Small intestine (tissue), 7 donors: ENCODE results near the gene MBD6. TPM values are rescaled to one million over a fixed set of nuclear protein-coding genes. Genes with fewer than 3 reads are reported as not detected.
"Not testable (repeated sequence)": the region's sequence is repeated elsewhere in the genome, so short reads cannot be mapped to it uniquely, and the experiment has no call there.

Experiments
- DNase-seq, 2 donors: peaks; one replicate each; pipeline versions ENCODE4 v3.0.0 to v3.0.0-alpha.2; 2013
- FAIRE-seq: peaks from 2 replicates; lab custom pipeline; 2012; peaks lifted over from hg19 to GRCh38; lab: Jason Lieb, UNC
- H3K27ac ChIP-seq, 3 donors: one replicate each; pipeline ENCODE4 v1.5.1; 2013; ENCODE audit warnings: low read length in 2 of 3, mild to moderate bottlenecking in 2 of 3, control low read depth in 1 of 3, inconsistent platforms in 1 of 3, low read depth in 1 of 3, moderate library complexity in 1 of 3
- H3K27me3 ChIP-seq, 3 donors: one replicate each; pipeline ENCODE4 v1.6.1; 2013; ENCODE audit warnings: low read length in 3 of 3, inconsistent platforms in 1 of 3; ENCODE audit not compliant: control insufficient read depth in 3 of 3, insufficient read depth in 3 of 3
- H3K36me3 ChIP-seq, 3 donors: one replicate each; pipeline ENCODE4 v1.6.1; 2013; ENCODE audit warnings: low read length in 3 of 3, inconsistent platforms in 1 of 3, low read depth in 1 of 3, mild to moderate bottlenecking in 1 of 3, moderate library complexity in 1 of 3; ENCODE audit not compliant: control insufficient read depth in 3 of 3, insufficient read depth in 2 of 3
- H3K4me1 ChIP-seq, 3 donors: one replicate each; pipeline ENCODE4 v1.6.1; 2013; ENCODE audit warnings: low read length in 2 of 3, inconsistent platforms in 1 of 3, low read depth in 1 of 3, mild to moderate bottlenecking in 1 of 3, moderate library complexity in 1 of 3; ENCODE audit not compliant: control insufficient read depth in 3 of 3, insufficient read depth in 2 of 3
- H3K4me3 ChIP-seq, 3 donors: one replicate each; pipeline ENCODE4 v1.5.1; 2013; ENCODE audit warnings: low read length in 3 of 3, control low read depth in 1 of 3, inconsistent platforms in 1 of 3, low read depth in 1 of 3, mild to moderate bottlenecking in 1 of 3, moderate library complexity in 1 of 3
- H3K9me3 ChIP-seq, 2 donors: one replicate each; pipeline ENCODE4 v1.6.1; 2013; ENCODE audit warnings: low read depth in 1 of 2, low read length in 1 of 2; ENCODE audit not compliant: control insufficient read depth in 2 of 2, insufficient read depth in 1 of 2
- WGBS, 3 donors: extraction: QIAGEN DNeasy Blood & Tissue Kit; methylation state at CpG; one replicate each; pipeline ENCODE4 v1.1.7; 2013; 5-methylcytosine and 5-hydroxymethylcytosine counted together
- polyA plus RNA-seq, 4 donors: library from polyadenylated mRNA; stranded (reverse) in 3 of 4; unstranded in 1 of 4; fragments of 200-250 nt in 3 of 4; fragments of 120-200 nt in 1 of 4; gene quantifications; one replicate each; pipeline versions ENCODE4 v1.2.1 to v1.2.3, GENCODE V29; 2013
- donor health status: healthy with polysubstance abuse.
- donor health status: control.
- donor health status: control.
- donor health status: Bipolar disorder and iron deficiency.
- donor health status: healthy.

Gene MBD6
- polyA plus RNA-seq, 4 donors, result 20.5 to 72.0 (median 36.5) TPM

DNA sequence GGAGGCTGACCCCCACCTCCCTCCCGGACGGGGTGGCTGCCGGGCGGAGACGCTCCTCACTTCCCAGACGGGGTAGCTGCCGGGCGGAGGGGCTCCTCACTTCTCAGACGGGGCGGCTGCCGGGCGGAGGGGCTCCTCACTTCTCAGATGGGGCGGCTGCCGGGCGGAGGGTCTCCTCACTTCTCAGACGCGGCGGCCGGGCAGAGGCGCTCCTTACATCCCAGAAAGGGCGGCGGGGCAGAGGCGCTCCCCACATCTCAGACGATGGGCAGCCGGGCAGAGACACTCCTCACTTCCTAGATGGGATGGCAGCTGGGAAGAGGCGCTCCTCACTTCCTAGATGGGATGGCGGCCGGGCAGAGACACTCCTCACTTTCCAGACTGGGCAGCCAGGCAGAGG, 14.8 kb upstream of the MBD6 start:
- not testable (repeated sequence) for DNase-seq, H3K27me3 ChIP-seq, H3K4me1 ChIP-seq, H3K4me3 ChIP-seq, FAIRE-seq, H3K9me3 ChIP-seq, H3K27ac ChIP-seq
- WGBS, 3 donors, result 94 to 100% (median 96%) methylated on average over 4 to 24 of the region's 28 CpGs
- peaks cover 11 to 63% (median 22%) of the 10 kb centered on the region in 3 donors for H3K36me3 ChIP-seq

DNA sequence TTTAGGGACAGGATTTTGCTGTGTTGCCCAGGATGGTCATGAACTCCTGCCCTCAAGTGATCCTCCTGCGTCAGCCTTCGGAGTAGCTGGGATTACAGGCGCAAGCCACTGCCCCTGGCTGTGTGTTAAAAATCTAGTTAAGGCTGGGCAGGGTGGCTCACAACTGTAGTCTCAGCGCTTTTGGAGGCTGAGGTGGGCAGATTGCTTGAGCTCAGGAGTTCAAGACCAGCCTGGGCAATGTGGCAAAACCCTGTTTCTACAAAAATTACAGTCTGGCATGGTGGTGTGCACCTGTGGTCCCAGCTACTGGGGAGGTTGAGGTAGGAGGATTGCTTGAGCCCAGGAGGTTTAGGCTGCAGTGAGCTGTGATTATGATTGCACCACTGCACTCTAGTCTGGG, 11.5 kb upstream of the MBD6 start:
- Histone ChIP-seq H3K4me3 (no peak overlapping the region), H3K4me1 (no peaks in the 10 kb centered on the region), H3K36me3 (peaks cover 9 to 60% (median 20%) of the 10 kb centered on the region in 3 donors), H3K27ac (no peak overlapping the region), H3K9me3 (no peaks in the 10 kb centered on the region), H3K27me3 (no peaks in the 10 kb centered on the region)
- DNase-seq, result no peak
- FAIRE-seq, result no peak
- whole genome bisulfite sequencing, 3 donors, result 96 to 100% (median 98%) methylated on average over 4 of the region's 4 CpGs

DNA sequence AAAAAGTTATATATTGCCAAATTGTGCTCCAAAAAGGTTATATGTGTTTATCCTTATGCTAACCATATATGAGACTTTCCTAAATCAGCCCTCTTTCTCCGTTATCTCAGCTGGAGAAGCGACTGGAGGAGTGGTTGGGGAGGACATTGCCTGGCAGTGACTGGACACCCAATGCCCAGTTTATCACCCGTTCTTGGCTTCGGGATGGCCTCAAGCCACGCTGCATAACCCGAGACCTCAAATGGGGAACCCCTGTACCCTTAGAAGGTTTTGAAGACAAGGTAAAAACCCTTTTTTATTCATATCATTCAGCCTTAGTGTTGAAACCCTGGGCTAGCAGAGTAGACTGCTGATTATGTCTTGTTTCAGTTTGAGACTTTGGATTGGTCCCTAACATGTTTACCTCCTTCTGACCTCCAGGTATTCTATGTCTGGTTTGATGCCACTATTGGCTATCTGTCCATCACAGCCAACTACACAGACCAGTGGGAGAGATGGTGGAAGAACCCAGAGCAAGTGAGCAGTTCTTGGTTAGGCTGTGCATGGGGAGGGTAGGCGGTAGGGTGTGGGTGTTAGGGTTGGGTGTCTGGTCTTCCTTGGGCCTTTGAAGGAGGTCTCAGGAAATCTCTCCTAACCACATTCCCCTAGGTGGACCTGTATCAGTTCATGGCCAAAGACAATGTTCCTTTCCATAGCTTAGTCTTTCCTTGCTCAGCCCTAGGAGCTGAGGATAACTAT, 10.9 kb upstream of the MBD6 start:
- WGBS, 3 donors, result 94 to 97% (median 94%) methylated on average over 7 of the region's 7 CpGs
- Histone ChIP-seq H3K9me3 (no peaks in the 10 kb centered on the region), H3K27ac (no peak overlapping the region), H3K4me1 (no peaks in the 10 kb centered on the region), H3K27me3 (no peaks in the 10 kb centered on the region), H3K4me3 (no peak overlapping the region), H3K36me3 (peaks cover 14 to 63% (median 26%) of the 10 kb centered on the region in 3 donors)
- DNase-seq, result no peak
- FAIRE-seq, result no peak

DNA sequence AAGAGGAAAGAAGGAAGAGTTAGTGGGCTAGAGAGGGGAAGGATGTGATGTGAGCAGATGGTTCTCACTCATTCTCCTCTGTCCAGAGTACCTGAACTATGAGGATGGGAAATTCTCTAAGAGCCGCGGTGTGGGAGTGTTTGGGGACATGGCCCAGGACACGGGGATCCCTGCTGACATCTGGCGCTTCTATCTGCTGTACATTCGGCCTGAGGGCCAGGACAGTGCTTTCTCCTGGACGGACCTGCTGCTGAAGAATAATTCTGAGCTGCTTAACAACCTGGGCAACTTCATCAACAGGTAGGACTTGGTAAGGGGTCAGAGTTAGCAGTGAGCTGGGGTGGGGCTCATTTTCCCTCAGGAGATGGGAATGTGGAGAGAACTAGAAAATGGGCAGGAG, 10.0 kb upstream of the MBD6 start:
- DNase-seq, result no peak
- H3K4me3 ChIP-seq, result no peak overlapping the region
- WGBS, 3 donors, result 93 to 95% (median 94%) methylated on average over 6 of the region's 6 CpGs
- H3K9me3 ChIP-seq, result no peaks in the 10 kb centered on the region
- H3K4me1 ChIP-seq, result no peaks in the 10 kb centered on the region
- FAIRE-seq, result no peak
- H3K27me3 ChIP-seq, result no peaks in the 10 kb centered on the region
- H3K36me3 ChIP-seq, result peaks cover 16 to 70% (median 33%) of the 10 kb centered on the region in 3 donors
- no peak overlapping the region for H3K27ac ChIP-seq

DNA sequence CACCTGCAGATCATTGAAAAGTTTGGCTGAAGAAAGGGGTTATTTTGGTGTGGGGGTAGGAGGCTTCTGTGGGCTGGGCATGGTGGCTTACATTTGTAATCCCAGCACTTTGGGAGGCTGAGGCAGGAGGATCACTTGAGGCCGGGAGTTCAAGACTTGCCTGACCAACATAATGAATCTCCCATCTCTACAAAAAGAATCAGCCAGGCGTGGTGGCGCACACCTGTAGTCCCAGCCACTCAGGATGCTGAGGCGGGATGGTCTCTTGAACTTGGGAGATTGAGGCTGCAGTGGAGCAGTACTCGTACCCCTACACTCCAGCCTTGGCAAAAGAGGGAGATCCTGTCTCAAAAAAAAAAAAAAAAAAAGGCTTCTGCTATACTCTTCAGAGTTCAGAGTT, 9.4 kb upstream of the MBD6 start:
- 90 to 95% (median 95%) methylated on average over 5 of the region's 5 CpGs for WGBS, 3 donors
- Histone ChIP-seq H3K27ac (no peak overlapping the region), H3K27me3 (no peaks in the 10 kb centered on the region), H3K36me3 (peaks cover 16 to 74% (median 33%) of the 10 kb centered on the region in 3 donors), H3K9me3 (no peaks in the 10 kb centered on the region), H3K4me1 (peaks cover 0 to 4% (median 0%) of the 10 kb centered on the region in 3 donors), H3K4me3 (no peak overlapping the region)
- DNase-seq, result no peak
- FAIRE-seq, result no peak

DNA sequence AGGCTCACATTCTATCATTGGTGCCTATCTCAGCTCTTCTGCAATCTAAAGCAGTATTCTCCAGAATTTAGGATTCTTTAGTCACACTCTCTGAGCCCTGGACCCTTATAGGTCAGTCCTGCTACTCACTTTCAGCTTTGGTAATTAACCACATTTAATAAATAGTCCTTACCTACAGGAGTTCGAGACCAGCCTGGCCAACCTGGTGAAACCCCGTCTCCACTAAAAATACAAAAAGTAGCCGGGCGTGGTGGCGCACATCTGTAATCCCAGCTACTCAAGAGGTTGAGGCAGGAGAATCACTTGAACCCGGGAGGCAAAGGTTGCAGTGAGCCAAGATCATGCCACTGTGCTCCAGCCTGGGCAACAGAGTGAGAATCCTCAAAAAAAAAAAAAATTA, 8.9 kb upstream of the MBD6 start:
- 92 to 96% (median 95%) methylated on average over 6 of the region's 6 CpGs for WGBS, 3 donors
- peaks cover 16 to 76% (median 33%) of the 10 kb centered on the region in 3 donors for H3K36me3 ChIP-seq
- H3K4me1 ChIP-seq, H3K27ac ChIP-seq, DNase-seq, H3K27me3 ChIP-seq, H3K9me3 ChIP-seq, H3K4me3 ChIP-seq, FAIRE-seq: not testable (repeated sequence)

DNA sequence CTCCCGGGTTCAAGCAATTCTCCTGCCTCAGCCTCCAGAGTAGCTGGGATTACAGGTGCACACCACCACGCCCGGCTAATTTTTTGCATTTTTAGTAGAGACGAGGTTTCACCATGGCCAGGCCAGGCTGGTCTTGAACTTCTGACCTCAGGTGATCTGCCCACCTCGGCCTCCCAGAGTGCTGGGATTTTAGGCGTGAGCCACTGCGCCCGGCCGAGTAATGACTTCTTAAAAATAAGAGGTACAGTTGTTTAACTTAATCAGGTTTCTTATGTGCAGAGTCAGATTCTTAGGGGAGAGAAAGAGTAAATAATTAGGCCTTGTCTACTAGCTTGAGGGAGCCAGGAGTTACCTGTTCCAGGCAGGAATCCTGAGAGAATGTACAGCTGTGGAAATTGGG, 8.4 kb upstream of the MBD6 start:
- Histone ChIP-seq H3K36me3 (peaks cover 16 to 77% (median 33%) of the 10 kb centered on the region in 3 donors), H3K4me1 (peaks cover 0 to 13% (median 0%) of the 10 kb centered on the region in 3 donors)
- H3K27me3 ChIP-seq, H3K9me3 ChIP-seq, DNase-seq, H3K27ac ChIP-seq, FAIRE-seq, H3K4me3 ChIP-seq: not testable (repeated sequence)
- WGBS, 3 donors, result 88 to 92% (median 90%) methylated on average over 9 of the region's 9 CpGs

DNA sequence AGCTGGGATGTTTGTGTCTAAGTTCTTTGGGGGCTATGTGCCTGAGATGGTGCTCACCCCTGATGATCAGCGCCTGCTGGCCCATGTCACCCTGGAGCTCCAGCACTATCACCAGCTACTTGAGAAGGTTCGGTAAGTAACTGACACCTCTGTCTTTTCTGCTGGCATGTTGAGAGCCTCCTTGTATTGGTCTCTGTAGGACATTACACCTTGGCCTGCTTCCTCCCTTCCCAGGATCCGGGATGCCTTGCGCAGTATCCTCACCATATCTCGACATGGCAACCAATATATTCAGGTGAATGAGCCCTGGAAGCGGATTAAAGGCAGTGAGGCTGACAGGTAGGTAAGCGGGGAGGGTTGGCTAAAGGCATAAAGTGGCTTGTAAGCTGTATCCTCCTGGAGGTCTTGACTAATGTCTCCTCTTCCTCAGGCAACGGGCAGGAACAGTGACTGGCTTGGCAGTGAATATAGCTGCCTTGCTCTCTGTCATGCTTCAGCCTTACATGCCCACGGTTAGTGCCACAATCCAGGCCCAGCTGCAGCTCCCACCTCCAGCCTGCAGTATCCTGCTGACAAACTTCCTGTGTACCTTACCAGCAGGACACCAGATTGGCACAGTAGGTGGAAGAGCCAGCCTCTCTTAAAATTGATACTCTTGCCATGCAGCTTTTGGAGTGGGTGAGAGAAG, 7.8 kb upstream of the MBD6 start:
- DNase-seq (no peak), FAIRE-seq (no peak)
- WGBS, 3 donors, result 89 to 91% (median 91%) methylated on average over 9 of the region's 9 CpGs
- no peaks in the 10 kb centered on the region for H3K9me3 ChIP-seq
- H3K27me3 ChIP-seq, result no peaks in the 10 kb centered on the region
- H3K36me3 ChIP-seq, result peaks cover 15 to 79% (median 33%) of the 10 kb centered on the region in 3 donors
- H3K4me3 ChIP-seq, result no peak overlapping the region
- H3K4me1 ChIP-seq, result peaks cover 0 to 13% (median 0%) of the 10 kb centered on the region in 3 donors
- H3K27ac ChIP-seq, result no peak overlapping the region
